HEK293T (cell line): ENCODE measurements around the gene EDN2.

Source experiments
- ELF4 ChIP-seq: fragments of 450-650 bp; IDR thresholded peaks from 2 replicates; pipeline ENCODE4 v1.6.1; 2017; ENCODE audit warnings: antibody characterized with exemption
- FOXA1 ChIP-seq: fragments of 450-650 bp; IDR thresholded peaks from 2 replicates; pipeline ENCODE4 v1.6.1; 2016; ENCODE audit warnings: mild to moderate bottlenecking
- LEF1 ChIP-seq: fragments of 450-650 bp; IDR thresholded peaks from 2 replicates; pipeline ENCODE4 v1.6.1; 2017; ENCODE audit warnings: mild to moderate bottlenecking, borderline replicate concordance
- SUZ12 ChIP-seq: fragments of 450-650 bp; IDR thresholded peaks from 2 replicates; pipeline ENCODE4 v1.6.1; 2016; ENCODE audit warnings: mild to moderate bottlenecking

DNA sequence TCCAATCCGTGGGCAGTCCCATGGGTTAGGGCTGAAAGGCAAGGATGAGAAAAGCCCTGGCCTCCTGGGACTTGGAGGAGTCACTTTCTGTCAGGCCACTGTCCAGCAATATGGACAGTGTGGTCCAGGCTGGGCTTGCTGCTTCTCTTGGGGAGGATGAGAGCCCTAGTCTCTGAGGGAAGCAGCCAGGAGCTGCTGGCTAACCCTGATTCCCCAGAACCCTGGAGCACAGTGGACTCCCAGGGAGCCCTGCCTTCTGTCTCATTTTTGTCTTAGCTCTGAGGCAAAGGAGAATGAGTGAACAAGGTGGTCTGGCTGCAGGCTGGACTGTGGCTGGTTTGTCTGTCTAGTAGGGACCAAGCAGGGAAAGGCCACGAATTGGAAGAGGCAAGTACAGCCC is 23.8 kb upstream of the EDN2 start:
- TF ChIP-seq ELF4, result no peak
- no peak for TF ChIP-seq FOXA1
- no peak for TF ChIP-seq LEF1
- TF ChIP-seq SUZ12, result no peak
